Natural killer cell (primary cell): ENCODE results near the gene ALDH16A1. TPM values are rescaled to one million over a fixed set of nuclear protein-coding genes. Genes with fewer than 3 reads are reported as not detected.
A peak's percentile ranks its signal among the peaks of the same experiment; 100 is the strongest.

Experiments
- ATAC-seq, 3 donors: fragments of 150-1000 bp in 2 of 3; fragments of 200-7000 bp in 1 of 3; cut with Tn5 transposase; 1 replicate in 1 of 3; 2 replicates in 2 of 3; pipeline ENCODE4 v1.10.0; 2021; ENCODE audit warnings: mild to moderate bottlenecking in 2 of 3, moderate library complexity in 2 of 3
- DNase-seq, 2 donors: peaks; one replicate each; pipeline versions ENCODE4 v3.0.0 to v3.0.0-alpha.2; 2013 to 2021; ENCODE audit warnings: mixed read lengths in 1 of 2
- H3K27ac ChIP-seq: one replicate; pipeline ENCODE4 v1.5.1; 2013; ENCODE audit warnings: mild to moderate bottlenecking, low read length
- H3K27me3 ChIP-seq: one replicate; pipeline ENCODE4 v1.6.1; 2013; ENCODE audit warnings: low read length; ENCODE audit not compliant: control insufficient read depth, insufficient read depth
- H3K36me3 ChIP-seq: one replicate; pipeline ENCODE4 v1.6.1; 2013; ENCODE audit warnings: low read length; ENCODE audit not compliant: control insufficient read depth, insufficient read depth
- H3K4me1 ChIP-seq: one replicate; pipeline ENCODE4 v1.6.1; 2013; ENCODE audit warnings: low read length; ENCODE audit not compliant: control insufficient read depth, insufficient read depth
- H3K4me3 ChIP-seq: one replicate; pipeline ENCODE4 v1.5.1; 2013; ENCODE audit warnings: low read length
- H3K9me3 ChIP-seq: one replicate; pipeline ENCODE4 v1.6.1; 2013; ENCODE audit warnings: low read length; ENCODE audit not compliant: control insufficient read depth, insufficient read depth
- H3K27ac Mint-ChIP-seq, 2 donors: one replicate each; pipeline ENCODE4 v1.8.0; 2022; ENCODE audit warnings: mild to moderate bottlenecking in 2 of 2, mixed read lengths in 2 of 2, moderate library complexity in 1 of 2
- H3K27me3 Mint-ChIP-seq, 2 donors: one replicate each; pipeline ENCODE4 v1.8.0; 2022; ENCODE audit warnings: low read depth in 2 of 2, mixed read lengths in 2 of 2
- H3K36me3 Mint-ChIP-seq: one replicate; pipeline ENCODE4 v1.8.0; 2022; ENCODE audit warnings: mixed read lengths
- H3K4me1 Mint-ChIP-seq, 2 donors: one replicate each; pipeline ENCODE4 v1.8.0; 2022; ENCODE audit warnings: mixed read lengths in 2 of 2
- H3K4me3 Mint-ChIP-seq: one replicate; pipeline ENCODE4 v1.8.0; 2022; ENCODE audit warnings: mild to moderate bottlenecking, moderate library complexity, mixed read lengths
- H3K9me3 Mint-ChIP-seq, 2 donors: one replicate each; pipeline ENCODE4 v1.8.0; 2022; ENCODE audit warnings: mixed read lengths in 2 of 2
- CTCF ChIP-seq: fragments of 200-600 bp; IDR thresholded peaks from one replicate; pipeline ENCODE4 v1.8.0; 2022; ENCODE audit warnings: antibody characterized with exemption
- WGBS: methylation state at CpG from one replicate; pipeline ENCODE4 v1.1.7; 2013; ENCODE audit warnings: missing lambda C conversion rate; ENCODE audit not compliant: insufficient coverage; 5-methylcytosine and 5-hydroxymethylcytosine counted together
- intact Hi-C: fragments of 100-400 bp; cut with micrococcal nuclease; formaldehyde crosslinking; loops from one replicate; pipeline ENCODE4 v1.14.2; 2022
- total RNA-seq, 4 donors: library from RNA; stranded (reverse); fragments of 120-200 nt in 1 of 4; gene quantifications; one replicate each; pipeline versions ENCODE4 v1.2.3 to v1.2.4, GENCODE V29; 2013 to 2022

Gene ALDH16A1
- total RNA-seq, 3 donors from 2014 or later (not counting 1 experiment from before 2014, with no cell fraction given), result 39.9 to 43.2 (median 41.4) TPM

- 33% methylated on average over 3 of the region's 3 CpGs for WGBS
- Mint-ChIP-seq H3K36me3 (peaks cover 9% of the 10 kb centered on the region), H3K9me3 (no peaks in the 10 kb centered on the region), H3K27me3 (peaks cover 81 to 95% of the 10 kb centered on the region in 2 donors), H3K27ac (no peak overlapping the region), H3K4me1 (peaks cover 44 to 47% of the 10 kb centered on the region in 2 donors), H3K4me3 (peak overlapping the region; percentile 21)
- no peak for TF ChIP-seq CTCF
- Histone ChIP-seq H3K4me3 (no peak overlapping the region), H3K36me3 (no peaks in the 10 kb centered on the region), H3K27ac (no peak overlapping the region), H3K9me3 (no peaks in the 10 kb centered on the region), H3K27me3 (peaks cover 68% of the 10 kb centered on the region), H3K4me1 (peaks cover 39% of the 10 kb centered on the region)
- intact Hi-C loops, result no loop called here
- no peak for DNase-seq
- no peak for ATAC-seq
Measured at GRCh38 chr19:49421878-49422202, 31.2 kb upstream of the ALDH16A1 start.

- peaks cover 42% of the 10 kb centered on the region for H3K4me1 ChIP-seq
- Mint-ChIP-seq H3K27me3 (peaks cover 85 to 99% of the 10 kb centered on the region in 2 donors), H3K36me3 (peaks cover 9% of the 10 kb centered on the region), H3K27ac (peak overlapping the region in 1 of 2 donors; percentile 25), H3K9me3 (no peaks in the 10 kb centered on the region), H3K4me1 (peaks cover 50% of the 10 kb centered on the region in 2 donors), H3K4me3 (peak overlapping the region; percentile 83)
- peaks cover 72% of the 10 kb centered on the region for H3K27me3 ChIP-seq
- intact Hi-C loops, result no loop called here
- DNase-seq (peak; percentile 62 to 70), ATAC-seq (peak; percentile 78 to 91 (median 82))
- H3K9me3 ChIP-seq, result no peaks in the 10 kb centered on the region
- peak; percentile 50 for TF ChIP-seq CTCF
- no peak overlapping the region for H3K4me3 ChIP-seq
- H3K36me3 ChIP-seq, result no peaks in the 10 kb centered on the region
- WGBS, result 3% methylated on average over 58 of the region's 58 CpGs
- no peak overlapping the region for H3K27ac ChIP-seq
Measured at GRCh38 chr19:49422407-49423070, 30.5 kb upstream of the ALDH16A1 start.

DNA sequence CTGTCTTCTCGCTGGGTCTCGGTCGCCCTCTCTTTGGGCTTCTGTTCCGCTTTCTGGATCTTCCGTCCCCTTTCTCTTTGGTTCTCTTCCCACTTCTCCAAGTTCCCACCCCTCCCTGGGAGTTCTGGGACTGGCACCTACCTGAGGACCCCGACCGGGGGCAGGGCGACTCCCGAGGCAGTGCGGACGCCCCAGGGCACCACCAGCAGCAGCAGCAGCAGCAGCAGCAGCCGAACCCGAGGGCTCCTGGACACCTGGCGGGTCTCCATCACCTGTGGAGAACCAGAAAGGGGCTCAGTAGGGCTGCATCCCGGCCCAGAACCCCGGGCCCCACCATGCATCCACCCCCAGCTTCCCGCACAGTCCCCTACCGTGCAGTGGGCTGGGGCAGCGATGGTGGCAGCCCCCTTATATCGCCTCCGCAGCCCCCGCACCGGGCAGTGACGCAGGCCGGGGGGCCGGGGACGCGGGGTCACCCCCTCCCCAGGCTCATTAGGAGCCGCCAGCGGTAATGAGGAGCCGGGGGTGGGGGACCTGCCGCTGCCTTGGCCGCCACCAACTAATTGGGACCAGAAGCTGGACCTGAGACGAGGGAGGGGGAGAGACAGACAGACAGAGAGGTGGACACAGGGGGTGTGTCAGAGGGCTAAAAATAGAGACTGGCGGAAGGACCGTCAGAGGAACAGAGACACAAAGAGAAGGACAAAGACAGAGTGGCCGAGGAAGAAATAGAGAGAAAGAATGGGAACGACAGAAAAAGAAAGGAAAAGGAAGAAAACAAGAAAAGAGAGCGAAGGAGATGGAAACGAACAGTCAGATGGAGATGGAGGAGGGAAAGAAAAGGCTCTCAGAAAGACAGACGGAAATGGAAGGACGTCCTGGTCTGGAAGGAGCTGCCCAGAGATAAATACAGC, 29.7 kb upstream of the ALDH16A1 start, which contains the start of gene PTH2:
TSS of gene PTH2 (minus strand) at position 371 of the 914 bp plus-strand sequence. CDS start at position 269, 102 bp downstream.
- peaks cover 80% of the 10 kb centered on the region for H3K27me3 ChIP-seq
- no peak within 1 kb of the TSS for H3K27ac ChIP-seq
- peaks cover 57 to 58% of the 10 kb centered on the region in 2 donors for H3K4me1 Mint-ChIP-seq
- H3K4me3 Mint-ChIP-seq, result peak within 1 kb of the TSS; percentile 83
- 10% methylated on average over 42 of the region's 42 CpGs for WGBS
- H3K9me3 ChIP-seq, result no peaks in the 10 kb centered on the region
- H3K36me3 Mint-ChIP-seq, result peaks cover 9% of the 10 kb centered on the region
- peak within 1 kb of the TSS in 1 of 2 donors; percentile 25 for H3K27ac Mint-ChIP-seq
- H3K9me3 Mint-ChIP-seq, result no peaks in the 10 kb centered on the region
- no peaks in the 10 kb centered on the region for H3K36me3 ChIP-seq
- intact Hi-C loops, result no loop called here
- TF ChIP-seq CTCF, result no peak
- H3K4me3 ChIP-seq, result no peak within 1 kb of the TSS
- no peak for DNase-seq
- H3K27me3 Mint-ChIP-seq, result peaks cover 86 to 99% of the 10 kb centered on the region in 2 donors
- ATAC-seq, result no peak
- H3K4me1 ChIP-seq, result peaks cover 50% of the 10 kb centered on the region
